DOHH2 (cell line): ENCODE results near the gene TEAD3.

Experiments used
- CTCF ChIP-seq: fragments of 200-600 bp; sonication (generic); IDR thresholded peaks from one replicate; pipeline ENCODE4 v1.5.1; 2014; ENCODE audit warnings: antibody characterized with exemption, mild to moderate bottlenecking, low read depth, low read length; ENCODE audit not compliant: poor library complexity, severe bottlenecking
- EZH2phosphoT487 ChIP-seq: fragments of 200-600 bp; sonication (generic); IDR thresholded peaks from 2 replicates; pipeline ENCODE4 v1.6.1; 2017; ENCODE audit warnings: borderline replicate concordance, mild to moderate bottlenecking, antibody characterized with exemption, low read length, moderate library complexity, mixed read lengths

- TF ChIP-seq CTCF: no peak
- TF ChIP-seq EZH2phosphoT487: no peak
Measured at GRCh38 chr6:35457907-35458306, 39.0 kb downstream of the TEAD3 start.
